ENCODE data around the gene PREX1. TPM values are rescaled to one million over a fixed set of nuclear protein-coding genes. Genes with fewer than 3 reads are reported as not detected.

PREX1 gene
- total RNA-seq, 1 experiment from 2014 or later, result 20.0 TPM

- Histone ChIP-seq H3K36me3 (ENCODE audit: control insufficient read depth, insufficient read depth, low read length) (no peaks in the 10 kb centered on the region), H3K9me3 (ENCODE audit: control insufficient read depth, insufficient read depth, low read depth, low read length) (no peaks in the 10 kb centered on the region), H3K4me3 (ENCODE audit: low read depth in 2 of 2, low read length in 2 of 2) (no peak overlapping the region), H3K27me3 (ENCODE audit: control insufficient read depth, insufficient read depth, low read length) (no peaks in the 10 kb centered on the region), H3K27ac (ENCODE audit: low read length) (no peak overlapping the region), H3K4me1 (ENCODE audit: control insufficient read depth, insufficient read depth, low read length) (no peaks in the 10 kb centered on the region)
- in situ Hi-C loops (cut with HindIII; ENCODE audit: low pct_unique_long_range_greater_than_20kb, low sequenced_read_pairs), result no loop called here
- ChIA-PET POLR2A (no interaction called here), CTCF (no interaction called here)
- intact Hi-C loops (cut with micrococcal nuclease; ENCODE audit: unreplicated experiment), result no loop called here
- no TSS peak for BruUV-seq (replicated peaks)
- no peak for DNase-seq (ENCODE audit: low read depth, low spot score)
- TF ChIP-seq POLR2AphosphoS5 (IDR thresholded peaks at IDR 0.05; ENCODE audit: low read depth, low read length) (no peak), SIN3A (IDR thresholded peaks at IDR 0.05; ENCODE audit: borderline replicate concordance, insufficient read depth, low read depth, low read length) (no peak), CTCF (IDR thresholded peaks at IDR 0.05) (no peak), REST (IDR thresholded peaks at IDR 0.05; ENCODE audit: insufficient read depth in 1 of 2, low read depth in 2 of 2, low read length in 1 of 2) (no peak), TCF7L2 (IDR thresholded peaks at IDR 0.05; ENCODE audit: low read depth, low read length) (no peak)
- ATAC-seq, result no peak
These were observed 89.8 kb downstream of the PREX1 start for GRCh38 chr20:48738094-48738398.

GRCh38 chr20:48737434-48738093 lies 90.2 kb downstream of the PREX1 start:
- intact Hi-C loops (cut with micrococcal nuclease; ENCODE audit: unreplicated experiment), result no loop called here
- in situ Hi-C loops (cut with HindIII; ENCODE audit: low pct_unique_long_range_greater_than_20kb, low sequenced_read_pairs), result no loop called here
- ChIA-PET POLR2A (no interaction called here), CTCF (no interaction called here)
- no peaks in the 10 kb centered on the region for H3K36me3 ChIP-seq (ENCODE audit: control insufficient read depth, insufficient read depth, low read length)
- no peak overlapping the region for H3K4me3 ChIP-seq (ENCODE audit: low read depth in 2 of 2, low read length in 2 of 2)
- DNase-seq (ENCODE audit: low read depth, low spot score), result no peak
- H3K27me3 ChIP-seq (ENCODE audit: control insufficient read depth, insufficient read depth, low read length), result no peaks in the 10 kb centered on the region
- no peaks in the 10 kb centered on the region for H3K9me3 ChIP-seq (ENCODE audit: control insufficient read depth, insufficient read depth, low read depth, low read length)
- ATAC-seq, result no peak
- no peaks in the 10 kb centered on the region for H3K4me1 ChIP-seq (ENCODE audit: control insufficient read depth, insufficient read depth, low read length)
- no peak overlapping the region for H3K27ac ChIP-seq (ENCODE audit: low read length)
- BruUV-seq (replicated peaks), result no TSS peak
- TF ChIP-seq TCF7L2 (IDR thresholded peaks at IDR 0.05; ENCODE audit: low read depth, low read length), result no peak
- no peak for TF ChIP-seq REST (IDR thresholded peaks at IDR 0.05; ENCODE audit: insufficient read depth in 1 of 2, low read depth in 2 of 2, low read length in 1 of 2)
- no peak for TF ChIP-seq CTCF (IDR thresholded peaks at IDR 0.05)
- TF ChIP-seq POLR2AphosphoS5 (IDR thresholded peaks at IDR 0.05; ENCODE audit: low read depth, low read length), result no peak
- no peak for TF ChIP-seq SIN3A (IDR thresholded peaks at IDR 0.05; ENCODE audit: borderline replicate concordance, insufficient read depth, low read depth, low read length)

Data from Panc1 (cell line).